DND-41 (cell line): ENCODE data around the gene FBXL14.

Source experiments
- EZH2 ChIP-seq: IDR thresholded peaks from 3 replicates; pipeline ENCODE4 v1.6.1; 2012; ENCODE audit warnings: borderline replicate concordance, low read depth, mild to moderate bottlenecking, moderate library complexity, low read length, inconsistent platforms; ENCODE audit not compliant: severe bottlenecking
- TF ChIP-seq, protein P1 (sequence below): IDR thresholded peaks from 2 replicates; pipeline ENCODE4 v1.5.1; 2012; ENCODE audit warnings: borderline replicate concordance, low read length, moderate library complexity, mild to moderate bottlenecking; ENCODE audit not compliant: poor library complexity, severe bottlenecking; ENCODE audit errors: extremely low read depth

GRCh38 chr12:1587927-1588574 is 6.3 kb downstream of the FBXL14 start:
- TF ChIP-seq, protein P1, sequence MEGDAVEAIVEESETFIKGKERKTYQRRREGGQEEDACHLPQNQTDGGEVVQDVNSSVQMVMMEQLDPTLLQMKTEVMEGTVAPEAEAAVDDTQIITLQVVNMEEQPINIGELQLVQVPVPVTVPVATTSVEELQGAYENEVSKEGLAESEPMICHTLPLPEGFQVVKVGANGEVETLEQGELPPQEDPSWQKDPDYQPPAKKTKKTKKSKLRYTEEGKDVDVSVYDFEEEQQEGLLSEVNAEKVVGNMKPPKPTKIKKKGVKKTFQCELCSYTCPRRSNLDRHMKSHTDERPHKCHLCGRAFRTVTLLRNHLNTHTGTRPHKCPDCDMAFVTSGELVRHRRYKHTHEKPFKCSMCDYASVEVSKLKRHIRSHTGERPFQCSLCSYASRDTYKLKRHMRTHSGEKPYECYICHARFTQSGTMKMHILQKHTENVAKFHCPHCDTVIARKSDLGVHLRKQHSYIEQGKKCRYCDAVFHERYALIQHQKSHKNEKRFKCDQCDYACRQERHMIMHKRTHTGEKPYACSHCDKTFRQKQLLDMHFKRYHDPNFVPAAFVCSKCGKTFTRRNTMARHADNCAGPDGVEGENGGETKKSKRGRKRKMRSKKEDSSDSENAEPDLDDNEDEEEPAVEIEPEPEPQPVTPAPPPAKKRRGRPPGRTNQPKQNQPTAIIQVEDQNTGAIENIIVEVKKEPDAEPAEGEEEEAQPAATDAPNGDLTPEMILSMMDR, result no peak
- no peak for TF ChIP-seq EZH2
